MM.1S (cell line): ENCODE results near the gene PRKAR2B.

ENCODE experiments used
- EZH2 ChIP-seq: fragments of 300-600 bp; sonication (generic); optimal IDR thresholded peaks from 2 replicates; pipeline ENCODE3; 2017; ENCODE audit warnings: low read depth, mild to moderate bottlenecking, antibody characterized with exemption, low read length, mixed read lengths
- EZH2phosphoT487 ChIP-seq: fragments of 300-600 bp; sonication (generic); IDR thresholded peaks from 2 replicates; pipeline ENCODE4 v1.6.1; 2018; ENCODE audit warnings: antibody characterized with exemption, low read length
- TF ChIP-seq, protein P1 (sequence below): fragments of 300-600 bp; sonication (generic); IDR thresholded peaks from 2 replicates; pipeline ENCODE4 v1.5.1; 2016; ENCODE audit warnings: antibody characterized with exemption, low read length, mixed read lengths

DNA sequence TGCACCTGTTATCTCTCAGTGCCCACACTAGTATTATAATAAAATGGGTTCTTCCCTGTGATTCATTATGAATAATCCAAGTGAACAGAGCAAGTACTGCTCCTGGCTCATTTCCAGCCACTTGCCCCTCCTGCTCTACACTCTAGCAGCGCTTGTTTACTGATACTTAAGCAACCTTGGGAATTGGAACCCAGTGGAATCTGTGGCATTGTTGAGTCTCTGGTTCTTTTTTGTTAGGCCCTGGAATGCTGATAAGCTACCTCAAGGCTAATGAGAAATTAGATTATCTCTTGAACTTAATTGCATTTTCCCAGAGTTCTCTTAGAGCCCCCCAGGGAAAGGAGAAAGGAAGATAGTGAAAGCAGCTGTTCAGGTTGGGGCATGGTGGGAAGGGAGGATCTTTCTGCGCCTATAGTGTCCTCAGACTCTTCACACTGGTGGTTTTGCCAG, 34.0 kb downstream of the PRKAR2B start:
- TF ChIP-seq EZH2, result no peak
- TF ChIP-seq, protein P1, sequence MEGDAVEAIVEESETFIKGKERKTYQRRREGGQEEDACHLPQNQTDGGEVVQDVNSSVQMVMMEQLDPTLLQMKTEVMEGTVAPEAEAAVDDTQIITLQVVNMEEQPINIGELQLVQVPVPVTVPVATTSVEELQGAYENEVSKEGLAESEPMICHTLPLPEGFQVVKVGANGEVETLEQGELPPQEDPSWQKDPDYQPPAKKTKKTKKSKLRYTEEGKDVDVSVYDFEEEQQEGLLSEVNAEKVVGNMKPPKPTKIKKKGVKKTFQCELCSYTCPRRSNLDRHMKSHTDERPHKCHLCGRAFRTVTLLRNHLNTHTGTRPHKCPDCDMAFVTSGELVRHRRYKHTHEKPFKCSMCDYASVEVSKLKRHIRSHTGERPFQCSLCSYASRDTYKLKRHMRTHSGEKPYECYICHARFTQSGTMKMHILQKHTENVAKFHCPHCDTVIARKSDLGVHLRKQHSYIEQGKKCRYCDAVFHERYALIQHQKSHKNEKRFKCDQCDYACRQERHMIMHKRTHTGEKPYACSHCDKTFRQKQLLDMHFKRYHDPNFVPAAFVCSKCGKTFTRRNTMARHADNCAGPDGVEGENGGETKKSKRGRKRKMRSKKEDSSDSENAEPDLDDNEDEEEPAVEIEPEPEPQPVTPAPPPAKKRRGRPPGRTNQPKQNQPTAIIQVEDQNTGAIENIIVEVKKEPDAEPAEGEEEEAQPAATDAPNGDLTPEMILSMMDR, result no peak
- no peak for TF ChIP-seq EZH2phosphoT487
